Measurements from ENCODE around the gene GINS2. TPM values are rescaled to one million over a fixed set of nuclear protein-coding genes. Genes with fewer than 3 reads are reported as not detected.
A peak's percentile ranks its signal among the peaks of the same experiment; 100 is the strongest.

Gene GINS2
- total RNA-seq = 1 to 10 TPM in 3 of 5 donors, under 1 TPM in 1, not detected in 1; 0.87 to 2.0 (median 1.9) TPM
- polyA plus RNA-seq = 1 to 10 TPM; 1.5 to 3.6 (median 2.9) TPM
- long read RNA-seq, donor 1, transcript GINS2-201 (5 exons, 2,673 nt) = major isoform, 6 of 6 reads
- long read RNA-seq, donor 1, partial matches to known transcripts = 0 of 6 reads
- long read RNA-seq, donor 1, other reads (novel, unspliced or antisense) = 0 of 6 reads
- long read RNA-seq, donor 2, transcript GINS2-201 (5 exons, 2,673 nt) = major isoform, 15 of 15 reads
- long read RNA-seq, donor 2, partial matches to known transcripts = 0 of 15 reads
- long read RNA-seq, donor 2, other reads (novel, unspliced or antisense) = 0 of 15 reads
- long read RNA-seq, donor 3, transcript GINS2-201 (5 exons, 2,673 nt) = major isoform, 7 of 7 reads
- long read RNA-seq, donor 3, partial matches to known transcripts = 0 of 7 reads
- long read RNA-seq, donor 3, other reads (novel, unspliced or antisense) = 0 of 7 reads
- long read RNA-seq, donor 4 = 0 reads
- long read RNA-seq, donor 5, transcript GINS2-201 (5 exons, 2,673 nt) = major isoform, 10 of 15 reads
- long read RNA-seq, donor 5, partial matches to known transcripts = 5 of 15 reads
- long read RNA-seq, donor 5, other reads (novel, unspliced or antisense) = 0 of 15 reads
- long read RNA-seq, donor 6, transcript GINS2-201 (5 exons, 2,673 nt) = major isoform, 17 of 17 reads
- long read RNA-seq, donor 6, partial matches to known transcripts = 0 of 17 reads
- long read RNA-seq, donor 6, other reads (novel, unspliced or antisense) = 0 of 17 reads
- long read RNA-seq, donor 7, transcript GINS2-201 (5 exons, 2,673 nt) = major isoform, 8 of 8 reads
- long read RNA-seq, donor 7, partial matches to known transcripts = 0 of 8 reads
- long read RNA-seq, donor 7, other reads (novel, unspliced or antisense) = 0 of 8 reads
- long read RNA-seq, donor 8, transcript GINS2-201 (5 exons, 2,673 nt) = major isoform, 5 of 5 reads
- long read RNA-seq, donor 8, partial matches to known transcripts = 0 of 5 reads
- long read RNA-seq, donor 8, other reads (novel, unspliced or antisense) = 0 of 5 reads
- long read RNA-seq, donor 9, transcript GINS2-201 (5 exons, 2,673 nt) = major isoform, 10 of 10 reads
- long read RNA-seq, donor 9, partial matches to known transcripts = 0 of 10 reads
- long read RNA-seq, donor 9, other reads (novel, unspliced or antisense) = 0 of 10 reads
- long read RNA-seq, donor 10, transcript GINS2-201 (5 exons, 2,673 nt) = major isoform, 8 of 8 reads
- long read RNA-seq, donor 10, partial matches to known transcripts = 0 of 8 reads
- long read RNA-seq, donor 10, other reads (novel, unspliced or antisense) = 0 of 8 reads

- Histone ChIP-seq H3K9me3 (no peaks in the 10 kb centered on the region), H3K4me1 (peaks cover 13 to 26% (median 21%) of the 10 kb centered on the region in 4 donors), H3K36me3 (no peaks in the 10 kb centered on the region), H3K4me3 (peak within 1 kb of the TSS; percentile 63 to 93 (median 68)), H3K27ac (peak within 1 kb of the TSS in 1 of 5 donors; percentile 38), H3K27me3 (peaks cover 0 to 10% (median 10%) of the 10 kb centered on the region in 3 donors)
- intact Hi-C loops (cut with DNase I; ENCODE audit: low total_unique reads) = no loop called here
- no peak for TF ChIP-seq POLR2A (IDR thresholded peaks at IDR 0.05)
- TF ChIP-seq EP300 (IDR thresholded peaks at IDR 0.05) = no peak
- peak in 1 of 3 donors; percentile 47 for TF ChIP-seq POLR2AphosphoS5 (IDR thresholded peaks at IDR 0.05)
- TF ChIP-seq, protein P1, sequence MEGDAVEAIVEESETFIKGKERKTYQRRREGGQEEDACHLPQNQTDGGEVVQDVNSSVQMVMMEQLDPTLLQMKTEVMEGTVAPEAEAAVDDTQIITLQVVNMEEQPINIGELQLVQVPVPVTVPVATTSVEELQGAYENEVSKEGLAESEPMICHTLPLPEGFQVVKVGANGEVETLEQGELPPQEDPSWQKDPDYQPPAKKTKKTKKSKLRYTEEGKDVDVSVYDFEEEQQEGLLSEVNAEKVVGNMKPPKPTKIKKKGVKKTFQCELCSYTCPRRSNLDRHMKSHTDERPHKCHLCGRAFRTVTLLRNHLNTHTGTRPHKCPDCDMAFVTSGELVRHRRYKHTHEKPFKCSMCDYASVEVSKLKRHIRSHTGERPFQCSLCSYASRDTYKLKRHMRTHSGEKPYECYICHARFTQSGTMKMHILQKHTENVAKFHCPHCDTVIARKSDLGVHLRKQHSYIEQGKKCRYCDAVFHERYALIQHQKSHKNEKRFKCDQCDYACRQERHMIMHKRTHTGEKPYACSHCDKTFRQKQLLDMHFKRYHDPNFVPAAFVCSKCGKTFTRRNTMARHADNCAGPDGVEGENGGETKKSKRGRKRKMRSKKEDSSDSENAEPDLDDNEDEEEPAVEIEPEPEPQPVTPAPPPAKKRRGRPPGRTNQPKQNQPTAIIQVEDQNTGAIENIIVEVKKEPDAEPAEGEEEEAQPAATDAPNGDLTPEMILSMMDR (IDR thresholded peaks at IDR 0.05) = no peak
- 0 to 4% (median 2%) methylated on average over 11 to 86 of the region's 86 CpGs for WGBS, 5 donors
- peak; percentile 93 to 98 for DNase-seq
These were observed at the start of gene GINS2 for GRCh38 chr16:85688586-85689284. TSS of gene GINS2 (minus strand) at chr16:85688954. CDS start at chr16:85688898, 56 bp downstream.

DNA sequence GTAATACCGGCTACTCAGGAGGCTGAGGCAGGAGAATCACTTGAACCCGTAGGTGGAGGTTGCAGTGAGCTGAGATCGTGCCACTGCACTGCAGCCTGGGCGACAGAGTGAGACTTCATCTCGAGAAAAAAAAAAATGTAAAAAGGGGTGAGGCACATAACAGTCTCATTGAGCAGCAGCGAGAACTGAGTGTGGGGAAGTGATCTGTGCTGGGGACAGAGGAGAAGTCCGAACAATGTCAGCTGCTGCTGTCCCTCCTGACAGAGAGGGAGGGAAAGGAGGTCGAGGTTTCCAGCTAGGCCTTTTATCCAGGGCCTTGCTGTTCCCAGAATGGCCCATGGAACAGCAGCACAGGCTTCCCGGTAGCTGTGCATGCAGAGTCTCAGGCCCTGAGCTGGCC is 48.2 kb upstream of the GINS2 start:
- no peak for DNase-seq
- intact Hi-C loops (cut with DNase I; ENCODE audit: low total_unique reads) = no loop called here
- Histone ChIP-seq H3K4me1 (peaks cover 0 to 14% (median 9%) of the 10 kb centered on the region in 4 donors), H3K4me3 (no peak overlapping the region), H3K36me3 (no peaks in the 10 kb centered on the region), H3K27ac (no peak overlapping the region), H3K9me3 (no peaks in the 10 kb centered on the region), H3K27me3 (no peaks in the 10 kb centered on the region)
- no peak for TF ChIP-seq POLR2A (IDR thresholded peaks at IDR 0.05)
- no peak for TF ChIP-seq EP300 (IDR thresholded peaks at IDR 0.05)
- TF ChIP-seq POLR2AphosphoS5 (IDR thresholded peaks at IDR 0.05) = no peak
- TF ChIP-seq, protein P1 (IDR thresholded peaks at IDR 0.05) = no peak
- 89 to 93% (median 91%) methylated on average over 9 of the region's 9 CpGs for WGBS, 5 donors

DNA sequence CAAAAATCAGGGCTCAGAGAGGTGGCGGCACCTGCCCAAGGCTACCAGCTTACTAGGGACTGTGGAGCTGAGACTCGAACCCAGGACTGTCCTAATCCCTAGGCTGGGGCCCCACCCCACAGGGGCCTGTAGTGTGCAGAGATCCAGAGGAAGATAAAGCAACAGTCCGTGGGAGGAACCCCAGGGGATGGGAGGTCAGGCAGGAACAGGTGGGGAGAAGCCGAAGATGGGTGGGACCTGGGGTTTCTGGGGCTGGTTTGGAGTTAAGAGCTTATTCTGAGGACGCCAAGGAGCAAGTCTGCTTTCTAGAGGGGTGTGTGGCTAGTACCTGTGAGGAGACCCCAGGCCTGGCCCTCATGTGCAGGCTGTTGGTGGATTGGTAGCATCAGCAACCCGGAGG is 47.2 kb upstream of the GINS2 start:
- no peaks in the 10 kb centered on the region for H3K9me3 ChIP-seq
- H3K4me1 ChIP-seq = peaks cover 0 to 14% (median 9%) of the 10 kb centered on the region in 4 donors
- 66 to 83% (median 76%) methylated on average over 5 to 6 of the region's 6 CpGs for WGBS, 5 donors
- no peaks in the 10 kb centered on the region for H3K27me3 ChIP-seq
- TF ChIP-seq POLR2AphosphoS5 (IDR thresholded peaks at IDR 0.05) (no peak), POLR2A (IDR thresholded peaks at IDR 0.05) (no peak), EP300 (IDR thresholded peaks at IDR 0.05) (no peak)
- TF ChIP-seq, protein P1 (IDR thresholded peaks at IDR 0.05) = no peak
- H3K36me3 ChIP-seq = no peaks in the 10 kb centered on the region
- no peak for DNase-seq
- intact Hi-C loops (cut with DNase I; ENCODE audit: low total_unique reads) = no loop called here
- H3K27ac ChIP-seq = no peak overlapping the region
- no peak overlapping the region for H3K4me3 ChIP-seq

All from stomach (tissue), 19 donors.